Neuronal stem cell (in vitro differentiated cells): ENCODE measurements around the gene RAB3A.
A peak's percentile ranks its signal among the peaks of the same experiment; 100 is the strongest.

Experiments
- DNase-seq: peaks from one replicate; pipeline ENCODE4 v3.0.0-alpha.2; 2013; ENCODE audit warnings: low spot score
- H2AFZ ChIP-seq: one replicate; pipeline ENCODE4 v1.6.1; 2013; ENCODE audit warnings: mild to moderate bottlenecking, low read length, inconsistent platforms
- H2AK5ac ChIP-seq: 2 replicates; pipeline ENCODE4 v1.6.1; 2013; ENCODE audit warnings: low read depth, mild to moderate bottlenecking, inconsistent platforms, low read length, moderate library complexity, mixed read lengths
- H2BK120ac ChIP-seq: 2 replicates; pipeline ENCODE4 v1.6.1; 2013; ENCODE audit warnings: low read depth, mild to moderate bottlenecking, inconsistent platforms, low read length, moderate library complexity, mixed read lengths
- H2BK12ac ChIP-seq: one replicate; pipeline ENCODE4 v1.6.1; 2013; ENCODE audit warnings: low read length, inconsistent platforms
- H2BK15ac ChIP-seq: 2 replicates; pipeline ENCODE4 v1.6.1; 2013; ENCODE audit warnings: mild to moderate bottlenecking, low read length, inconsistent platforms, mixed read lengths
- H2BK5ac ChIP-seq: one replicate; pipeline ENCODE4 v1.6.1; 2013; ENCODE audit warnings: inconsistent platforms, mild to moderate bottlenecking, low read length, moderate library complexity
- H3K14ac ChIP-seq: one replicate; pipeline ENCODE4 v1.6.1; 2013; ENCODE audit warnings: low read length, inconsistent platforms
- H3K18ac ChIP-seq: 2 replicates; pipeline ENCODE4 v1.6.1; 2013; ENCODE audit warnings: low read length, inconsistent platforms
- H3K23ac ChIP-seq: 2 replicates; pipeline ENCODE4 v1.6.1; 2013; ENCODE audit warnings: low read depth, mild to moderate bottlenecking, mixed read lengths, low read length, inconsistent platforms; ENCODE audit not compliant: poor library complexity
- H3K27ac ChIP-seq: replicated peaks from 3 replicates; pipeline ENCODE4 v1.5.1; 2013; ENCODE audit warnings: low read length, inconsistent platforms
- H3K27me3 ChIP-seq, 3 experiments: 2 replicates each; pipeline ENCODE4 v1.6.1; 2013; ENCODE audit warnings: low read length in 3 of 3, mild to moderate bottlenecking in 2 of 3, inconsistent platforms in 1 of 3, low read depth in 1 of 3, mixed read lengths in 1 of 3, moderate library complexity in 1 of 3; ENCODE audit not compliant: control insufficient read depth in 3 of 3, insufficient read depth in 3 of 3
- H3K36me3 ChIP-seq, 2 donors: replicated peaks in 1 of 2; 2 replicates each; pipeline ENCODE4 v1.6.1; 2013; ENCODE audit warnings: low read length in 2 of 2; ENCODE audit not compliant: control insufficient read depth in 2 of 2, insufficient read depth in 2 of 2
- H3K4ac ChIP-seq: 2 replicates; pipeline ENCODE4 v1.6.1; 2013; ENCODE audit warnings: inconsistent platforms, mild to moderate bottlenecking, low read length, moderate library complexity
- H3K4me1 ChIP-seq, 2 donors: 1 replicate in 1 of 2; 2 replicates in 1 of 2; pipeline ENCODE4 v1.6.1; 2013; ENCODE audit warnings: low read length in 2 of 2, low read depth in 1 of 2; ENCODE audit not compliant: control insufficient read depth in 2 of 2, insufficient read depth in 1 of 2
- H3K4me2 ChIP-seq: one replicate; pipeline ENCODE4 v1.6.1; 2013; ENCODE audit warnings: mild to moderate bottlenecking, low read length, inconsistent platforms; ENCODE audit not compliant: insufficient read depth, poor library complexity, severe bottlenecking
- H3K4me3 ChIP-seq, 2 donors: 2 replicates each; pipeline ENCODE4 v1.5.1; 2013; ENCODE audit warnings: low read length in 2 of 2, mild to moderate bottlenecking in 2 of 2, inconsistent platforms in 1 of 2, moderate library complexity in 1 of 2
- H3K79me1 ChIP-seq: one replicate; pipeline ENCODE4 v1.6.1; 2013; ENCODE audit warnings: low read depth, mild to moderate bottlenecking, inconsistent platforms, low read length, moderate library complexity
- H3K9ac ChIP-seq: one replicate; pipeline ENCODE4 v1.6.1; 2013; ENCODE audit warnings: mild to moderate bottlenecking, low read depth, low read length, inconsistent platforms; ENCODE audit not compliant: poor library complexity
- H3K9me3 ChIP-seq, 2 donors: replicated peaks in 1 of 2; 2 replicates each; pipeline versions ENCODE3 to v1.6.1; 2013; ENCODE audit warnings: low read length in 2 of 2, mild to moderate bottlenecking in 2 of 2, inconsistent platforms in 1 of 2, low read depth in 1 of 2, mixed read lengths in 1 of 2, moderate library complexity in 1 of 2; ENCODE audit not compliant: control insufficient read depth in 2 of 2, insufficient read depth in 1 of 2
- H4K8ac ChIP-seq: one replicate; pipeline ENCODE4 v1.6.1; 2013; ENCODE audit warnings: low read depth, mild to moderate bottlenecking, inconsistent platforms, low read length, moderate library complexity
- H4K91ac ChIP-seq: one replicate; pipeline ENCODE4 v1.6.1; 2013; ENCODE audit warnings: low read length, low read depth, mild to moderate bottlenecking, inconsistent platforms; ENCODE audit not compliant: poor library complexity
- WGBS, 2 donors: extraction: QIAGEN DNeasy Blood & Tissue Kit; methylation state at CpG; one replicate each; pipeline ENCODE4 v1.1.7; 2013; ENCODE audit warnings: missing lambda C conversion rate in 2 of 2, mixed read lengths in 1 of 2; ENCODE audit not compliant: insufficient read length in 2 of 2, insufficient replicate concordance in 1 of 2; ENCODE audit errors: extremely low coverage in 2 of 2; 5-methylcytosine and 5-hydroxymethylcytosine counted together

The RAB3A gene

GRCh38 chr19:18185538-18185937 is 18.3 kb downstream of the RAB3A start:
- Histone ChIP-seq H3K4ac (no peak overlapping the region), H2BK120ac (no peak overlapping the region), H3K9me3 (no peaks in the 10 kb centered on the region), H2AK5ac (no peak overlapping the region), H3K14ac (no peak overlapping the region), H2BK12ac (no peak overlapping the region), H2BK15ac (no peak overlapping the region), H3K18ac (no peak overlapping the region), H3K27me3 (no peaks in the 10 kb centered on the region), H4K91ac (no peak overlapping the region), H3K9ac (no peak overlapping the region), H3K27ac (no peak overlapping the region), H3K23ac (no peak overlapping the region), H3K79me1 (no peaks in the 10 kb centered on the region), H3K36me3 (no peaks in the 10 kb centered on the region), H3K4me3 (no peak overlapping the region), H4K8ac (no peak overlapping the region), H3K4me1 (no peaks in the 10 kb centered on the region), H3K4me2 (no peak overlapping the region), H2BK5ac (no peak overlapping the region), H2AFZ (peak overlapping the region; percentile 1)
- WGBS, 2 donors, result no CpG with 5 or more reads among the region's 6 CpGs
- no peak for DNase-seq

DNA sequence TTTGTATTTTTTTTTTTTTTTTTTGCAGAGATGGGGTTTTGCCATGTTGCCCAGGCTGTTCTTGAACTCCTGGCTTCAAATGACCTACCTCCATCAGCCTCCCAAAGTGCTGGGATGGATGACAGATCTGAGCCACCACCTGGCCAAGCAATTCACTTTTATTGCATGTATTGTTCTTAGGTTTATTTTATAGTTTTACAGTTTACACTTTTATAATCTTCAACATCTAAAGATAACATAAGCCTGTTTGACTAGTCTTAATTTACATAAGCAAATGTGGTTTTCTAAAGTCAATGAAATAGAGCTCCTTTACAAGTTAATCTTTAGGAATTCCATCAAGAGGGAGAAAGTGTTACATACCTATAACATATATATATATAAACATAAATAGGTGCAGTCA is 20.3 kb downstream of the RAB3A start:
- no peak overlapping the region for H3K9ac ChIP-seq
- no peak overlapping the region for H2BK5ac ChIP-seq
- no peak overlapping the region for H2AFZ ChIP-seq
- no peak overlapping the region for H3K4me2 ChIP-seq
- H3K9me3 ChIP-seq, result no peaks in the 10 kb centered on the region
- H2BK120ac ChIP-seq, result no peak overlapping the region
- H3K4ac ChIP-seq, result no peak overlapping the region
- no peaks in the 10 kb centered on the region for H3K36me3 ChIP-seq
- no peak overlapping the region for H4K91ac ChIP-seq
- no peak overlapping the region for H2BK12ac ChIP-seq
- H2AK5ac ChIP-seq, result no peak overlapping the region
- no peak for DNase-seq
- H4K8ac ChIP-seq, result no peak overlapping the region
- no peak overlapping the region for H2BK15ac ChIP-seq
- no peak overlapping the region for H3K14ac ChIP-seq
- H3K4me3 ChIP-seq, result no peak overlapping the region
- H3K27me3 ChIP-seq, result no peaks in the 10 kb centered on the region
- no peaks in the 10 kb centered on the region for H3K79me1 ChIP-seq
- no peaks in the 10 kb centered on the region for H3K4me1 ChIP-seq
- no peak overlapping the region for H3K18ac ChIP-seq
- H3K23ac ChIP-seq, result no peak overlapping the region
- H3K27ac ChIP-seq, result no peak overlapping the region

- no peak overlapping the region for H3K18ac ChIP-seq
- H3K27ac ChIP-seq, result no peak overlapping the region
- no peak overlapping the region for H3K4me3 ChIP-seq
- H4K91ac ChIP-seq, result no peak overlapping the region
- no CpG with 5 or more reads among the region's 5 CpGs for WGBS, 2 donors
- no peak overlapping the region for H2AFZ ChIP-seq
- H3K9me3 ChIP-seq, result no peaks in the 10 kb centered on the region
- H3K79me1 ChIP-seq, result no peaks in the 10 kb centered on the region
- H3K23ac ChIP-seq, result no peak overlapping the region
- DNase-seq, result no peak
- H2BK5ac ChIP-seq, result no peak overlapping the region
- H3K4me1 ChIP-seq, result no peaks in the 10 kb centered on the region
- H3K27me3 ChIP-seq, result peaks cover 0 to 13% (median 8%) of the 10 kb centered on the region in 3 experiments
- H3K4ac ChIP-seq, result no peak overlapping the region
- no peak overlapping the region for H3K14ac ChIP-seq
- H2BK120ac ChIP-seq, result no peak overlapping the region
- no peak overlapping the region for H3K9ac ChIP-seq
- no peak overlapping the region for H2BK15ac ChIP-seq
- H3K36me3 ChIP-seq, result no peaks in the 10 kb centered on the region
- no peak overlapping the region for H2AK5ac ChIP-seq
- no peak overlapping the region for H3K4me2 ChIP-seq
- H4K8ac ChIP-seq, result no peak overlapping the region
- H2BK12ac ChIP-seq, result no peak overlapping the region
These were observed 23.9 kb downstream of the RAB3A start for GRCh38 chr19:18179957-18180356.

DNA sequence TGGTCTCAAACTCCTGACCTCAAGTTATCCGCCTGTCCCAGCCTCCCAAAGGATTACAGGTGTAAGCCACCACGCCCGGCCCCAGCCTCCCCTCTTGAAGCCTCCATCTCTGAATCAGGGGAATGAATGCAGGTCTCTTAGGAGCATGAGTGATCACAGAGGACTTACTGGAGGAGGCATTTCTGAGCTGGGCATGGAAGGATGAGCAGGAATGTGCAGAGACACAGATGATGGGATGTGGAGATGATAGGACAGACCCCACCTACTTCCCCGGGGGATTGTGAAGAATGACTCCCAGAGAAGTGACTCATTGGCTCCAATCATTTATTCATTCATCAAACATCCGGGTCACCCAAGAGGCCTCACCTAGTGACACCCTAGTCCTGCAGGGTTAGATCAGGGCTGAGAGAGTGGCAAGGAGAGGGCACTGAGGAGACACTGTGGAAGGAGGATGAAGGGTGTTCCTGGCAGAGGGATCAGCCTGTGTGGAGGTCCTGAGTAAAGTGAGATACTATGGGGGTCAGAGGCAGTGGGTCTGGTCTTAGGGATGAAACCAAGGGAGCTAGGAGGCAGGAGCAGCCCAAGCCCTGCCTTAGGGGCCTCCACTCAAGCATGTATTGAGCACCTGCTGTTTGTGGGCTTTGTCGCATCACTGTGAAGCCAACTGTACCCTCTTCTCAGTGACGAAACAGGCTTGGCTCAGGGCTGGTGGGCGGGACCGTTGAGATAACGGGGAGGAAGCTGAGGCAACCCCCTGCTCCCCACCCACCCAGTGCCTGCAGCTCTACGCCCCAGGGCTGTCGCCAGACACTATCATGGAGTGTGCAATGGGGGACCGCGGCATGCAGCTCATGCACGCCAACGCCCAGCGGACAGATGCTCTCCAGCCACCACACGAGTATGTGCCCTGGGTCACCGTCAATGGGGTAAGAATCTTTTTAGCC is 27.2 kb downstream of the RAB3A start:
- H3K9ac ChIP-seq, result peak overlapping the region; percentile 51
- H3K4ac ChIP-seq, result no peak overlapping the region
- no peak overlapping the region for H2BK120ac ChIP-seq
- no peaks in the 10 kb centered on the region for H3K9me3 ChIP-seq
- H4K8ac ChIP-seq, result no peak overlapping the region
- H3K79me1 ChIP-seq, result no peaks in the 10 kb centered on the region
- no peak overlapping the region for H4K91ac ChIP-seq
- DNase-seq, result no peak
- H3K4me3 ChIP-seq, result peak overlapping the region in 1 of 2 donors; percentile 53
- no CpG with 5 or more reads among the region's 19 CpGs for WGBS, 2 donors
- H2BK15ac ChIP-seq, result no peak overlapping the region
- H3K27me3 ChIP-seq, result peaks cover 3 to 27% (median 25%) of the 10 kb centered on the region in 3 experiments
- peaks cover 3 to 8% of the 10 kb centered on the region in 2 donors for H3K4me1 ChIP-seq
- H3K14ac ChIP-seq, result no peak overlapping the region
- H3K27ac ChIP-seq, result no peak overlapping the region
- no peaks in the 10 kb centered on the region for H3K36me3 ChIP-seq
- no peak overlapping the region for H3K4me2 ChIP-seq
- no peak overlapping the region for H2BK12ac ChIP-seq
- H2AFZ ChIP-seq, result no peak overlapping the region
- no peak overlapping the region for H2BK5ac ChIP-seq
- H2AK5ac ChIP-seq, result peak overlapping the region; percentile 17
- H3K18ac ChIP-seq, result no peak overlapping the region
- no peak overlapping the region for H3K23ac ChIP-seq
